Ishikawa (cell line): Measurements from ENCODE around the gene ULK4.

Source experiments
- CEBPB ChIP-seq: IDR thresholded peaks from 2 replicates; pipeline ENCODE4 v1.6.1; 2012
- CREB1 ChIP-seq: IDR thresholded peaks from 2 replicates; pipeline ENCODE4 v1.6.1; 2012; ENCODE audit warnings: low read depth
- EGR1 ChIP-seq: IDR thresholded peaks from 2 replicates; pipeline ENCODE4 v1.6.1; 2012
- EP300 ChIP-seq: IDR thresholded peaks from 2 replicates; pipeline ENCODE4 v1.6.1; 2012; ENCODE audit warnings: borderline replicate concordance
- FOXM1 ChIP-seq: IDR thresholded peaks from 2 replicates; pipeline ENCODE4 v1.6.1; 2012; ENCODE audit warnings: low read depth, borderline replicate concordance
- MAX ChIP-seq: IDR thresholded peaks from 2 replicates; pipeline ENCODE4 v1.6.1; 2012
- NFIC ChIP-seq: IDR thresholded peaks from 2 replicates; pipeline ENCODE4 v1.6.1; 2012
- RAD21 ChIP-seq: IDR thresholded peaks from 2 replicates; pipeline ENCODE4 v1.6.1; 2012; ENCODE audit warnings: low read depth
- REST ChIP-seq: IDR thresholded peaks from 2 replicates; pipeline ENCODE4 v1.6.1; 2012; ENCODE audit warnings: low read depth, mild to moderate bottlenecking
- TAF1 ChIP-seq: IDR thresholded peaks from 2 replicates; pipeline ENCODE4 v1.6.1; 2012; ENCODE audit warnings: low read depth, mild to moderate bottlenecking
- TCF12 ChIP-seq: IDR thresholded peaks from 2 replicates; pipeline ENCODE4 v1.6.1; 2012; ENCODE audit warnings: low read depth
- TEAD4 ChIP-seq: IDR thresholded peaks from 2 replicates; pipeline ENCODE4 v1.6.1; 2012
- USF1 ChIP-seq: IDR thresholded peaks from 2 replicates; pipeline ENCODE4 v1.6.1; 2012
- YY1 ChIP-seq: IDR thresholded peaks from 2 replicates; pipeline ENCODE4 v1.6.1; 2012; ENCODE audit warnings: low read depth
- ZBTB7A ChIP-seq: IDR thresholded peaks from 2 replicates; pipeline ENCODE4 v1.6.1; 2012; ENCODE audit warnings: low read depth

Gene ULK4

GRCh38 chr3:41441139-41441538, 520.8 kb downstream of the ULK4 start:
- TF ChIP-seq TCF12 (no peak), FOXM1 (no peak), USF1 (no peak), RAD21 (no peak), REST (no peak), MAX (no peak), NFIC (no peak), YY1 (no peak), EGR1 (no peak), ZBTB7A (no peak), CREB1 (no peak), TEAD4 (no peak), CEBPB (no peak), EP300 (no peak), TAF1 (no peak)

- TF ChIP-seq EGR1 = no peak
- no peak for TF ChIP-seq CEBPB
Observed at GRCh38 chr3:41436983-41437382, 524.9 kb downstream of the ULK4 start.

GRCh38 chr3:41434781-41435180, 527.1 kb downstream of the ULK4 start:
- no peak for TF ChIP-seq FOXM1
- TF ChIP-seq TEAD4 = no peak
- TF ChIP-seq EP300 = no peak
- no peak for TF ChIP-seq TAF1
- no peak for TF ChIP-seq ZBTB7A
- no peak for TF ChIP-seq CREB1
- TF ChIP-seq NFIC = no peak
- TF ChIP-seq TCF12 = no peak
- TF ChIP-seq EGR1 = no peak
- TF ChIP-seq YY1 = no peak
- TF ChIP-seq REST = no peak
- no peak for TF ChIP-seq RAD21
- no peak for TF ChIP-seq CEBPB
- no peak for TF ChIP-seq MAX
- TF ChIP-seq USF1 = no peak

GRCh38 chr3:41431386-41431785, 530.5 kb downstream of the ULK4 start:
- TF ChIP-seq EP300 = no peak
- no peak for TF ChIP-seq TEAD4
- no peak for TF ChIP-seq YY1
- TF ChIP-seq CREB1 = no peak
- TF ChIP-seq MAX = no peak
- no peak for TF ChIP-seq ZBTB7A
- TF ChIP-seq TCF12 = no peak

- TF ChIP-seq ZBTB7A = no peak
- no peak for TF ChIP-seq TAF1
- TF ChIP-seq CREB1 = no peak
- TF ChIP-seq CEBPB = no peak
- no peak for TF ChIP-seq USF1
- no peak for TF ChIP-seq MAX
Observed at GRCh38 chr3:41430886-41431285, 531.0 kb downstream of the ULK4 start.

- TF ChIP-seq CREB1 (no peak), EGR1 (no peak), USF1 (no peak), EP300 (no peak), TAF1 (no peak)
Observed at GRCh38 chr3:41430391-41430790, 531.5 kb downstream of the ULK4 start.
